GM21381 (cell line): ENCODE results near the gene DACH1.

ENCODE experiments used
- ATAC-seq: cut with Tn5 transposase; IDR thresholded peaks from one replicate; pipeline ENCODE4 v1.9.1; 2021; ENCODE audit warnings: mild to moderate bottlenecking, moderate library complexity; ENCODE audit not compliant: unreplicated experiment

The DACH1 gene

DNA sequence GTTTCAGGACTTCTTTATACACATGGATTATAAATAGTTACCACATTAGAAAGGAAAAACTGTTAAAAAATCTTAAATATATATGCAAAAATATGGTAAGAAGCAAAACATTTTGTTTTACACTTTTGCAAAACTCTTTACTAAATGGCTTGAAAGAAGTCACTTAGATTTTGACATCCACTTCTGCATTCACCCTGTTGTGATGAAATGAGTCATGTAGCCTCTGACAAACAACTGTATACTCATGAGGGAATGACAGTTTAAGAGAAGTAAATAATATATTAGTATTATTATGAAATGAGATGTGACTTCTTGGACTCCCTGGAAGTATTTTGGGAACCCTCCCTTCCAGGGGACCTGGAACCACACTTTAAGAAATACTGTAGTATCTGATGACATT, 275.6 kb downstream of the DACH1 start:
- no peak for ATAC-seq

DNA sequence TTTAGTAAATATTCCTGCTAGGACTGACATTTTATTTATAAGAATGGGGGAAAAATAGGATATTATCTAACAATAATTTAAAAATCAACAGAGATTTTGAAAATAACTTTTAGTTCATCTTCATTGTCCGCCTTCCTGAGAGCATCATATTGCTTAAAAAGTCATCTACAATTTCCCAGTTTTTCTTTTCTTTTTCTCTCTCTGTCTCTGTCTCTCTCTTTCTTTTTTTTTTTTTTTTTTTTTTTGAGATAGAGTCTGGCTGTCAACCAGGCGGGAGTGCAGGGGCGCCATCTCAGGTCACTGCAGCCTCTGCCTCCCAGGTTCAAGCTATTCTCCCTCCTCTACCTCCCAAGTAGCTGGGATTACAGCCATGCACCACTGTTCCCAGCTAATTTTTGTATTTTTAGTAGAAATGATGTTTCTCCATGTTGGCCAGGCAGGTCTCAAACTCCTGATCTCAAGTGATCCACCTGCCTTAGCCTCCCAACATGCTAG, 276.3 kb downstream of the DACH1 start:
- ATAC-seq, result no peak

DNA sequence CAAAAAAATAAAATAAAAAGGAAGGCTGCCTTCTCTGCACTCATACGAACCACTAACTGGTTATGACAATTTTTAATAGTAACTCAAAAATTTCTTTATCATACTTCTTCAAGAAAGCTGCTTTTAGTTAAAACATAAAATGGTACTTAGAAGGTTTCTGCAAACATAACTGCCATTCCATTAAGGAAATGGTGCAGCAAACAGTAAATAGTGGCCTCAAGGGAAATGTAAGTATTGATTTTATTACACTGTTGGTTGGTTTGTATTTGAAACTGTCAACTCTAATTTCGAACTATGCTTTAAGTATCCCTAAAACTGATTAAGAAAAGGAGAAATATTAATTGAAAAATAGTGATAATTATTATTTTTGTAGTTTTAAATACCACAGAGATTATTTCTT, 278.0 kb downstream of the DACH1 start:
- no peak for ATAC-seq

DNA sequence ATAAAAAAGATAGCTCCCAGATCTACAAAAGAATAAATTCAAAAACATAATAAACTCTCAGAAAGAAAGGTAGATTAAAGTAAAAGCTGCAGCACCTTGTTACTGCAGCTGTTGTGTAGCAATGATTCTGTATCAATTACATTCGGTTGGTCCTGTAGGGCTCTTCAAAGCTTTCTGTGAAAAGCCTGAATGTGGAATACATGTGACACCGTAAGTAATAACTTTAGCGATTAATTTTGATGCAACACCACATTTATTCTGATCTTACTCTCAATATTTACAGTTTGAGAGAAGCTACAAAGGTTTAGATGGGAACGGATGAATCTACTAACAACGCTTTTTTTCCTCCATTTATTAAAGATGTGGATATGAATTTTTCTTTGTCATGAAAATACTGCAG, 279.2 kb downstream of the DACH1 start:
- ATAC-seq, result no peak

DNA sequence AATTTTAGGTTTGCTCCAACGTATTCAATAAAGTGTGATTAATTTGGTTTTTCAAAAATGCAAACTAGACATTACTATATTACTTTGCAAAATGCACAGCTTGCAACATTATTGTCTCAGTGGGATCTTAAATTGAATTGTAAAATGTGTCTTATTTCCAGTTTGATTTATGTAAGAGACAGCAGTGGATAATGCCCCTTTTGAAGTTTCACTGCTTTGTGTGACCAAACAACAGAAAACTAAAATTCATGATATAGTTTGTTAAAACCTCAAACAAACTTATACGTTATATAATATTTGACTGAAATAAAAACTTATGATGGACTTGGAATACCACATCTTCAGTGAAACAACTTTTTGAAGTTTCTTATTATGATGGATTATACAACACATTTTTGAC, 279.8 kb downstream of the DACH1 start:
- ATAC-seq, result no peak

DNA sequence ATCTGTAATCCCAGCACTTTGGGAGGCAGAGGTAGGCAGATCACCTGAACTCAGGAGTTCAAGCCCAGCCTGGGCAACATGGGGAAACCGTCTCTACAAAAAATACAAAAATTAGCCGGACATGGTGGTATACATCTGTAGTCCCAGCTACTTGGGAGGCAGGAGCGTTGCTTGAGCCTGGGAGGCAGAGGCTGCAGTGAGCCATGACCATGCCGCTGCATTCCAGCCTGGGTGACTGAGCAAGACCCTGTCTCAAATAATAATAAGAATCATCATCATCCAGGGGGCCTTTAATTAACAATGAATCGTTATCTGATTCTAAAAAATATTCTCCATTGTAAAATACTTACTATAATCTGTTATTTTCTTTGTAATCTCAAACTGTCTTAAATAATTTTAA, 283.4 kb downstream of the DACH1 start:
- ATAC-seq, result no peak

DNA sequence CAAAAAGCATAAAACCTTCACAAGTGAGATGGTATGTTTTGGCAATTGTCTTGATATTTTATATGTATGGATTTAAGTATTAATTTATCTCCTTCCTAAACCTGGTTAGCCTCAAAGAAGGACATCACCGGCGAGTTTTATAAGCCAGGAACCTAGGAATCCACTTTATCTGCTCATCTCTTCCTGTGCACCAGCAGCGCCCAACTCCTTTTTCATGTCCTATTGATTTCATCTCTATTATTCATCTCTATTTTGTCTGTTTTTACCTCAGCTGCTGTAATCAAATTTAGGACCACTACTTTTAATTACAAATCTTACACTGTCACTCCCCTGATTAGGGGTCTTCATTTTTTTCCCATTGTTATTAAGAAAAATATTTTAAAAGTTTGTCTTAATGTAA, 286.4 kb downstream of the DACH1 start:
- no peak for ATAC-seq

DNA sequence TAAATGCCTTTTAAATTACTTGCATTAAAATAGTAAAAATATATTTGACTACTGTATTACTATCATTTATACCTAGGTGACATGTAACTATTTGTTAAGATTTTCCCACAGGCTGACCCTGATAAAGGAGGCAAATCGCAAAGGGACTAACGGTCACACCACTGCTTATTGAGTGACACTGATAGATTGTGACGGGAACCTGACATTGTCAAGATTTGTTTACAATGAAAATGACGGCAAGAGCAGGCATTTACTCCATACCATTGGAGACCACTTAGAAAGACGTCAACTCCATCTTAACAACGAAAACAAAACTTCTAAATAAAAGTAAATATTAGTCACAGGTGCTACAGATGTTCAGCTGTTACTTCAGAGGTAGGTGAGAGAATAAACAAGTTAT, 289.0 kb downstream of the DACH1 start:
- no peak for ATAC-seq

DNA sequence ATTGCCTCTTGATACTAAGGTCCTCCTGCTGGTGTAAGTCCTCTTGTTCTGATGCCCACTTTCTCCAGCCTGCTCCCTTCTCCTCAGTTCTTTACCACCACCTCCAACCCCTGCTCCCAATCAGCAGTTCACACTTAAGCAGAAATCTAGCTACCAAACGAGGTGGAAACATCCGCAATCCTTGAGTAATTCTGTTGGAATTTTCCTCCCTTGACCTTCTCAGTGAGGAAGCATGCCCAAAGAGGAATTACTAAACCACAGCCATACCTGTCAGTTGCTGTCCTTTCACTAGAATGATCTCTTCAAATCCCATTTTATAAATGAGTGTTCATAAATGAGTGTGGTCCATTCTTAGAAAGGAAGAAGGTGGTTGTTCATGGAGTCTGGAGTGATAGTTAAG, 289.9 kb downstream of the DACH1 start:
- ATAC-seq, result no peak

DNA sequence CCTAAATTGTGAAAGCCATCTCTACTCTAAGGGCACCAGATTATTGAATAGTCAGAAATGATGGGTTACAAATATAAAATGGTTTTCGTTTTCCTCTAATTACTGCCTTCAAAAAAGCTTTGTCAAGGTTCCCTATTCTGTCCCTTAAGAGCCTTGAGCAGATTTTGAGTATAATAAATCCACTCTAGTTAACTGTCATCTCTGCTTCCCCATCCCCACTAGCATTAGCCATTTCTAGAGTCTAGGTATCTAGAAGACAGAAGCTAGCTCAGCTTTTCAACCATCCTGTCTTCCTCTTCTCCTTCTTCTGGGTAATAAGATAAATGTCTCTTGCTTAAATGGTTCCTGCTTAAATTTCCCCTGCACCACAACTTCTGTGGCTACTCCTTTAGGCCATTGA, 290.4 kb downstream of the DACH1 start:
- no peak for ATAC-seq

DNA sequence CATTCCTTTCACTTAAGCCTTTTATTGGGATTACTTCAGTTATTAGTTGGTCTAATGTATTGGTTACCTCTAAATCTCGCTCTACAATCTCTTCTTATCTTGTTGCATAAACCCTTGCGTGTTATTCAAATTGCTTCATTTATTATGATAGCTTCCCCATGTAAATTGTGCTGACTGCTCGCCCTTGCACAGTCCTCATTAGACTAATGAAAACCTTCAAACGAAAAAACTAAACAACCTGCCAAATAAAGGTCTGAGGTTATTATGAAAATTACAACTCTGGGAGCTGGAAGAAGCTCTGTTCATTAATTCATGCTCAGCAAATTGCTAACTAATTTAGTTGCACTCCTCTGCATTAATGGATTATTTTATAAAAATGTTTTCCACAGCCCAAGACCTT, 320.1 kb downstream of the DACH1 start:
- no peak for ATAC-seq

DNA sequence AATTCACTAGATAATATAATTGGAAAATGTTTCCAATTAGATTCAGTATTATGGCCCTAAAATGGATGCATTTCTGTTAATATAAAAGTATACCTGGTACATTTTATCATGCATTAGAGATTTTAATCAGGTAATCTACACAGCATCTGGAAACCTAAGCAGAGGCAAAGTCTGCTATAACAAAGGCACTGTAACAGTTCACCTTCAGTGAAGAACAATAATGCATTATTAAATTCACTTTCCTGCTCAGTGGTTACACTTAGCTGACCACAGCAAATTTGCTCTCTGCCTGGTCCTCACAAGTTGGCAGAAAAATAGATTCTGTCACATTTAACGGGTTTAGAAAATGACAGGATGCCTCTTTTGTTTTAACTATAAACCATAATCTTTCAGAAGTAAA, 326.9 kb downstream of the DACH1 start:
- no peak for ATAC-seq

DNA sequence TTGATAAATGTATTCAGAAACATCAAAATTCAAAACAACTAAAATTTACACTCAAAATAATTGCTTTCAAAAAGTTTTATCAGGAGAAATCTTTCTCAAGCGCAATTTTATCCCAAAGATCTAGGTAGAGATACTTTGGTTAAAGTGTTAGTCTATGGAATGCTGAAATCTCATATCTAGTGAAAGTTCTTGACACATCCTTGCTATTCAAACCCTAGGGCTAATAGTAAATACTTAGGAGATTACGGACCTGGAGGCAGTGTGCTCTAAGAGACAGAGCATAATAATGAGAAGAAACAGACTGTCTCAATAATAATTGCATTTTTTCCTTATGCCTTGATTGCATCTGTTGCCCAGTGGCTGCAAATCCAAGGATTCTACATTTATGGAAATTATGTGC, 330.8 kb downstream of the DACH1 start:
- no peak for ATAC-seq

DNA sequence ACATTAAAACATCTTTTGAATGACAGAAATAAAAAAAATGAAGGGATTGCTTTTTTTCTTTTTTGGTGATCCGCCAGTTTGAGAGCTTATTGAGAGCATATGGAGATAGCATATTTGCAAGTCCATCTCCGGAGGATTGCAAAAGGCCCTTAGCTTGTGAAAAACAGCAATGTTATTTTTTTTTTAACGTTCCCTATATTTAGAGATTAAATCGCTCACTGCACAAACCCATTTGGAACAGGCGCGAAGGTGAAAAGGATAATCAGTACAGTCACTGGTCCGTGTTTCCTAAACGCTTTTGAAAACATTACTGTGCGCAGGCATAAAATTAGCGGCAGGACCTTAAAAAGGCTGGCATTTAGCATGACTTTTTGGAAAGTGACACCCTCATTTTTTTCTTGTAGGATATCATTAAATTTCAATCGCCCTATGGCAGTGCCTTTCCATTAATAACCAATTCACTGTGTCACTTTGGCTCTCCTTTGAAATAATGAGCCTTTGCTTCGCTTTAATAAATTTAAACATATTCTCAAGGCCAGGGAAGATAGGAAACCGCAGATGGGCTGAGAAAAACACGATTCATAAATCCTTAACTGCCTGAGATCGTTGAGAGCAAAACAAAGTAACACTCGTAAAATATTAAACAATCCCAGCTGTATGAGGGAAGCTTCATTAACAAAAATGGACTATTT, 342.2 kb downstream of the DACH1 start:
- no peak for ATAC-seq

DNA sequence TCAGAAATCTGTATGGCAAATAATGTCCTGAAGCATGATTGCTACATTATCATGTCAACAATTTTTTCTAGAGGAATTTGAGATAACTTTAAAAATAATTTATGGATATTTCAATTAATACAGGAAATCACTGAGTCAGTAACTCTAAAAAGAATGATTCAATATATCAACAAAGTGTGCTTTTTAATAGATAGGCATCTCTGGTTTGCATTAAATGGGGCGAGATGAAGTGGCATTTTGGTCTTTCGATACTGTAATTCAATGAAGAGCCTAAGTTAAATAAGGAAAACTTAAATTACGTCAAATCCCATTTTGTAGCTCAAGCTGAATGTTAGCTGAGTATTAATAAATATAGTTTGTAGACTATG, 342.8 kb downstream of the DACH1 start:
- ATAC-seq, result no peak

DNA sequence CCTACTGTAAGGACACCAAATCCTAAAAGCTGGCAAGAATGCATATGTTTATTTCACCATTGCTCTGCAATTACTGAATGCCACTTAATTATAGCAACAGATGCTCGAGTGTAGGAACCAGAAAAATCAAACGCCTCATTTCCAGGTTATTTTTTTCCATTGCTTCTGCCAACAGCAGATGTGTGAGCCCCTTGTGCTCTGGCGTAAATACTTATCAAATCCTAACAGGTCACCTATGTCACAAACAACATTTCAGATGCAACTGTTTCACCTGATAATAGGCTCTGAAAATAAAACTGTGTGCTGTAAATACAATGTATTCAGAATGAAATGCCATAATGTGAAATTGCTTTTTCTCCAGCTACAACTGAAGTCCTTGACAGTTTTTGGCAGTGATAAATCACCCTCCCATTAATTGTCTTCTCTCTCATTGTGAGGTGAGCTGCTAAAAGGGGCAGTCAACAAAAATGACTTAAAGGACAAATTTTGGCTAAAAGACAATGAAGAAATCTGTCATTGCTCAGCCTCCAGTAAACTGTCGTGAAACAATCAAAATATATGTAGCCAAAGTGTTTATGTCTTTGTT, 344.0 kb downstream of the DACH1 start:
- ATAC-seq, result no peak

DNA sequence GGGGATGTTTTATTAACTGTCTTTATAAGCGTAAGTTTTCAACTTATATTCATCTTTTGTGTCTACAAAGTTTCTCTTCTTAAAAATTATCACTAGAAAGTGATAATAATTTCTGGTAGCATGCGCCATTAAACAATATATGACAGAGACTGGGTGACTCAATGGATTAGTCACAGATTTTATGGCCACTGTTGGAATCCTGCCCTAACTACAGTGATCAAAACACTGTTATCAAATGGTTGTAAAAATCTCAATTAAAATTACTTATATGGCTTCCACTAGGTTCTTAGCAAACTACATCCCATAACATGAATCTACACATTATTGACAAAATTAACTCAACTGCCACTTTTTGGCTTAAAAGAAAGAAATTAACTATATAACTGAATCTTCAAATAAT, 350.0 kb downstream of the DACH1 start:
- ATAC-seq, result no peak

DNA sequence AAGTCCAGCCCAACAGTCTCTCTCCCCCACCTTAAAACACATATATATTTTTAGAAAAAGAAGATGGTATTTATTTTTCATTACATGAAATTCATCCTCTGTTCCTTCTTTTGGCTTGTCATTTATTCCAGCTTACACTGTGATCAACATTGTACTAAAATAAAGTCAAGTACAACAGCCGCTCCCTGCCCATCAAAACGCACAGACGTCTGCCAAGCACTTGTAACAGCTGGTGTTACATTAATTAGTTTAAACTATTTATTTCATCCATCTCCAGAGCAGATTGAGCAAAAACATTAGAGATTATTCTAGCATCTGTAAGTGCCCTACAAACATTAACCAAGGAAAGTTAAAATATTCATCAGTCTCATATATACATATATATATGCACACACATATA, 350.5 kb downstream of the DACH1 start:
- no peak for ATAC-seq

DNA sequence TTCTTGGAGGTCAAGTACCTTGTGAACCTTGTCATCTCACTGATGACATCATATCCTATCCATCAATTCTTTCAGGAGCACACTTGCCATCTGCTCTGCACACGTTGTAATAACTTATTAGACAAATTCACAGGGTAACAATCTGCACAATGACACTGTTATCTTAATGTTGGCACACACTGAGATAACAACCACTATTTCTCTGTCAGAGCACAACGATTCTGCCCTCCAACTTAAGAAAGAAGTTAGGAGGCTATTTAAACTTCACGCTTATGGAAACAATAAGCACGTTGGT, 351.3 kb downstream of the DACH1 start:
- no peak for ATAC-seq

DNA sequence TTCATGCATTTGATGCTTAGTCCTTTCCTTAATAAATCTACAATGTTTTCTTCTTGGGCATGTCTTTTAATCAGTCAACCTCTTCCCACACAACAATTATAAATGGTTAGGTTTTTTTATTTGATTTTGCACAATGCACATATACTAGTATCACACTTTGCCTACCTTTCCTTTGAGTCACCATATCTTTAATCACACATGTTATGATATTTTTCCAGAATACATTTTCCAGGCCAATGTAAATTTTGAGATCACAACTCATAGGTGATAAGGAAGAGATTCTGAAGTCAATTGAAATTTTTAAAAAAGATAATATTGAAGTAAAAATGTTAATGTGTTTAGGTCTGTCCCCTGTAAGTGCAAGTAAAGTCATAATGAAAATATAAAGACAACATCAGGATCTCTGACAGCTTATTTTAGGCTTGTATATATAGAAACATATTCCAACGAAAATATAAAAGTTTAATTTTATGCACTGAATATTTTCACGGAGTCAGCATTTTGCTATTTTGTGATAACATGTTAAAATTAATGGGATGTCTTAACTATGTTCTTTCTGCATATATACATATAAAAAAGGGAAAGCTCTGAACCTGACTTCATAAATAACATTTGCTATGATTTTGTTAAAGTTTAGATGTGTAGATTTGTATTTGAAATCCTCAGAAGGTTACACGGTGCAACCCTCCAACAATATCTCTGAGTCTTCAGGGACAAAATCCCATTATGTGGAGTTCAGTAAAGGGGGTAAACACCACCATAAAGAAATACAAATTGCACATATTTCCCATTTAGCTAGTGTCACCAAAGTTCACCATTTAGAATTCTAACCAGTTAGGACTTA, 351.9 kb downstream of the DACH1 start:
- no peak for ATAC-seq

DNA sequence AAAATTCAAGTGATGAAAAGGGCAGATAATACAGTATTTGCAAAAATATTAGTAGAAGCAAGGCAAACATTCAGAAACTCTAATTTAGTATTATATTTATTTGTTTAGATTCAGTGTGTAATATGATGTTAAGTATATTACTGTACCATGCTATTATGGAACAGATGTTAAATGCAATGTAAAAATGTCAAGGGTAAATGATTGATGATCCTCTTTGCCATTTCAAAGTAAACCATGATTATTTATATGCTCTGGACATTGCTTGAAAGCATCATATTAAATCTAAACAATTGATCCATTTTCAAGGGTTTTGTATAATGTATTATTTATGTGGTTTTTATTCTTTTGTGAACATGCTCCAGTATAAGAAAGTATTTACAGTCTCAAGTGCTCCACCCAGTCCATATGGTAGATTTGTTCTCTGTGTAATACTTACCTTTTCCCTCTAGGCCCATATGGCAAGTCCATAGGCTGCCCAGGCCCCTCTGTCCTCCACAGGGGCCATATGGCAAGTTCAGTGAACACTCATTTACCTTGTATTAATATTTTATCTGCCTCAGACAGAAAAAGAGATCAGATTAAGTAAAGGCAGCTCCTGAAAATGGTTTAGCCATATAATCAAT, 353.5 kb downstream of the DACH1 start:
- no peak for ATAC-seq

DNA sequence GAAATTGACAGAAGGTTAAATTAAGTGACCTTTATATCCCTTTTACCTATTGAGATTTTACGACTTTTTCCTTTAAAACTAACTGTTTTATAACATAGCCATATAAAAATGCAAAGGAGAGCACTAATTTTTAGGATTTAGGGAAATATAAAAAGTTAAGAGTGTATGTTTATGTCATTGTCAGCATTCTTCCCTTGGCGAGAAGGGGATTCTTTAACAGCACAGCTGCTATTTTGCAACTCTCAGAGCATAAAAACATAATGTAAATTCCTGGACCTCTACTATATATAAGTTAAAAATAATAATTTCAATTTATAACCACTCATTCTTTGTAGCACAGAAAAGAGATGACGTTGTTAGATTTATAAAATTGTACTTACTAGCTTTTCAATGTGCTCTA, 363.2 kb downstream of the DACH1 start:
- no peak for ATAC-seq
